Measurements from ENCODE around the gene KRT72.

KRT72 gene

DNA sequence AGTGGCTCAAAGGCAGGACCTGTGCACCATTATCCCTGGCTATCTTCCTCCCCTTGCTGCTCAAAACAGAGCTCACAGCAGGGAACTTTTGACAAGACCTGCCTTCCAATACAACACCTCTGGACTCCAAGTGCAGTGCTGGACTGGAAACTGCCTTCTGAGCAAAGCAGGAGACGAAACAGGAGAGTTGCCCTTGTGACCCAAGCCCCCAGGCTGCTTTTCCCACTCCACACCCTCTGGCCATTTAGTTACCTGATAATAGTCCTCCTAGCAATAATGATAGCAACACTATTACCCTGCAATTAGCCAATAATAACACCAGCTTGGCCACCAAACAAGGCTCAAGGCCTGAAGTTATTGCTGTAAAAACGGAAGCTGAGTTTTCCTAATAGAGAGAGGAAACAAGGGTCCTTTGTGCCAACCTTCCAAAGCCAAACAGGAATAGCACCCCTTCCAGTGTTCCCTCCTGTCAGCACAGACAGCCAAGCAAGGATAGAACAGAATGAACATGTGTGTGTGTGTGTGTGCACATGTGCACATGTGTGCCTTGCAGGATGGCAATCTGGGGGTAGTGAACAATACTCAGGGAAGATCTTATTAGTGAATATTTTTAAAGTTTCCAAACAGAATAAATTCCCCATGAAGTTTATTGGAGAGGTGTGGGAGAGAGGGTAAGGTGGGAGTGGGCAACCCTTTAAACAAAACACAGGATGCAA is 26.3 kb upstream of the KRT72 start:
- H3K9me3 ChIP-seq (replicated peaks in 1 of 2; ENCODE audit: control insufficient read depth in 2 of 2, insufficient read depth in 1 of 2, low read depth in 1 of 2, low read length in 2 of 2), result no peaks in the 10 kb centered on the region
- no peak overlapping the region for H3K4ac ChIP-seq (ENCODE audit: low read length)
- H2BK12ac ChIP-seq (ENCODE audit: low read length), result no peak overlapping the region
- H3K23ac ChIP-seq (ENCODE audit: low read depth, low read length, poor library complexity), result no peak overlapping the region
- H3K27ac ChIP-seq (replicated peaks; ENCODE audit: low read length), result no peak overlapping the region
- H3K9ac ChIP-seq (ENCODE audit: low read depth, low read length, poor library complexity), result no peak overlapping the region
- H3K27me3 ChIP-seq (ENCODE audit: control insufficient read depth in 3 of 3, insufficient read depth in 3 of 3, low read depth in 1 of 3, low read length in 3 of 3), result peaks cover 0 to 3% (median 0%) of the 10 kb centered on the region in 3 experiments
- H2BK15ac ChIP-seq (ENCODE audit: low read length), result no peak overlapping the region
- no peak overlapping the region for H3K4me2 ChIP-seq (ENCODE audit: insufficient read depth, low read length, poor library complexity, severe bottlenecking)
- no peaks in the 10 kb centered on the region for H3K79me1 ChIP-seq (ENCODE audit: low read depth, low read length)
- H4K91ac ChIP-seq (ENCODE audit: low read depth, low read length, poor library complexity), result no peak overlapping the region
- H3K14ac ChIP-seq (ENCODE audit: low read length), result no peak overlapping the region
- H4K8ac ChIP-seq (ENCODE audit: low read depth, low read length), result no peak overlapping the region
- no peak overlapping the region for H2BK5ac ChIP-seq (ENCODE audit: low read length)
- no peak overlapping the region for H3K18ac ChIP-seq (ENCODE audit: low read length)
- H3K36me3 ChIP-seq (replicated peaks in 1 of 2; ENCODE audit: control insufficient read depth in 2 of 2, insufficient read depth in 2 of 2, low read length in 2 of 2), result no peaks in the 10 kb centered on the region
- DNase-seq (ENCODE audit: low spot score), result no peak
- H2AK5ac ChIP-seq (ENCODE audit: low read depth, low read length), result no peak overlapping the region
- no peak overlapping the region for H2AFZ ChIP-seq (ENCODE audit: low read length)
- no CpG with 5 or more reads among the region's 2 CpGs for WGBS, 2 donors (ENCODE audit: extremely low coverage in 2 of 2, insufficient read length in 2 of 2, insufficient replicate concordance in 1 of 2)
- peaks cover 0 to 7% of the 10 kb centered on the region in 2 donors for H3K4me1 ChIP-seq (ENCODE audit: control insufficient read depth in 2 of 2, insufficient read depth in 1 of 2, low read depth in 1 of 2, low read length in 2 of 2)
- H2BK120ac ChIP-seq (ENCODE audit: low read depth, low read length), result no peak overlapping the region
- no peak overlapping the region for H3K4me3 ChIP-seq (ENCODE audit: low read length in 2 of 2)

DNA sequence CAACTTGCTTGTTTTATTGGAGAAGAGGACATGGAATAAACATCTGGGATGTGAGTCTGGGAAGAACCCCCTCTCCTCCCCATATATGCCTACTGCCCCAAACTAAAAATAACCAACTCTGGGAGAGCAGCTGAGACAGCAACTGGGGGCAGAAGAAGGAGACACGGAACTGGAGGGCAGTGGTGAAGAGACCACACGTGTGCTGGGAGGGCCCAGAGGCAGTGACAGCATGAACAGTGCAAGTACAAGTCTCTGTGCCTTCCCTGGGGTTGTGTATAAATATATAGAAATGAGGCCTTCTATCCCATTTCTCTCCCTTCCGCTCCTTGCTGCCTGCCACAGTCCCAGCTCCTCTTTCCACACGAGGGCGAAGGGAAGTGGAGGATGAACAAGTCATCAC is 21.1 kb upstream of the KRT72 start:
- Histone ChIP-seq H2BK120ac (ENCODE audit: low read depth, low read length) (no peak overlapping the region), H3K9ac (ENCODE audit: low read depth, low read length, poor library complexity) (no peak overlapping the region), H3K4me3 (ENCODE audit: low read length in 2 of 2) (no peak overlapping the region), H2BK12ac (ENCODE audit: low read length) (no peak overlapping the region), H3K4me2 (ENCODE audit: insufficient read depth, low read length, poor library complexity, severe bottlenecking) (no peak overlapping the region), H3K4ac (ENCODE audit: low read length) (no peak overlapping the region), H3K27ac (replicated peaks; ENCODE audit: low read length) (no peak overlapping the region), H3K9me3 (replicated peaks in 1 of 2; ENCODE audit: control insufficient read depth in 2 of 2, insufficient read depth in 1 of 2, low read depth in 1 of 2, low read length in 2 of 2) (no peaks in the 10 kb centered on the region), H3K4me1 (ENCODE audit: control insufficient read depth in 2 of 2, insufficient read depth in 1 of 2, low read depth in 1 of 2, low read length in 2 of 2) (peaks cover 0 to 15% of the 10 kb centered on the region in 2 donors), H3K23ac (ENCODE audit: low read depth, low read length, poor library complexity) (no peak overlapping the region), H2BK5ac (ENCODE audit: low read length) (no peak overlapping the region), H2BK15ac (ENCODE audit: low read length) (no peak overlapping the region), H2AK5ac (ENCODE audit: low read depth, low read length) (no peak overlapping the region), H4K91ac (ENCODE audit: low read depth, low read length, poor library complexity) (no peak overlapping the region), H3K79me1 (ENCODE audit: low read depth, low read length) (no peaks in the 10 kb centered on the region), H4K8ac (ENCODE audit: low read depth, low read length) (no peak overlapping the region), H2AFZ (ENCODE audit: low read length) (no peak overlapping the region), H3K18ac (ENCODE audit: low read length) (no peak overlapping the region), H3K36me3 (replicated peaks in 1 of 2; ENCODE audit: control insufficient read depth in 2 of 2, insufficient read depth in 2 of 2, low read length in 2 of 2) (no peaks in the 10 kb centered on the region), H3K27me3 (ENCODE audit: control insufficient read depth in 3 of 3, insufficient read depth in 3 of 3, low read depth in 1 of 3, low read length in 3 of 3) (no peaks in the 10 kb centered on the region), H3K14ac (ENCODE audit: low read length) (no peak overlapping the region)
- no CpG with 5 or more reads among the region's 5 CpGs for WGBS, 2 donors (ENCODE audit: extremely low coverage in 2 of 2, insufficient read length in 2 of 2, insufficient replicate concordance in 1 of 2)
- no peak for DNase-seq (ENCODE audit: low spot score)

DNA sequence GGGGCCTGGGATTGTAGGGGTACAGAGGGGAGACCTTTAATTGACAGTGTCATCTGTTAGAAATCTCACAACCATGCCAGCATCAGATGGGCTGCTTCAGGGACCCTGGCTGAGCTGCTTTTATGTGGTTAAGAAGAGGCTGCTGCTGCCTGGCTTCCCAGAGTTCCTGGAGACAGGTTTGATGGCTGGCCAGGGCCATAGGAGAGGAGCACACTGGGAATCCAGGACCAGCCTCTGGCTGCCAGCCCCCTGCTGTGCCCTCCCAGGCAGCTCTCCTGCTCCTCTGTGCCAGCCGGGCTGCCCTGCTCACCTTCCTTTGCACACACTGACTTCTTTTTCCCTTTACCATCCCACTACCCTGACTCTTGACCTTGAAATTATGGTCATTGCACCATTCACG is 17.6 kb upstream of the KRT72 start:
- Histone ChIP-seq H3K23ac (ENCODE audit: low read depth, low read length, poor library complexity) (no peak overlapping the region), H3K4ac (ENCODE audit: low read length) (no peak overlapping the region), H3K27me3 (ENCODE audit: control insufficient read depth in 3 of 3, insufficient read depth in 3 of 3, low read depth in 1 of 3, low read length in 3 of 3) (peaks cover 0 to 13% (median 0%) of the 10 kb centered on the region in 3 experiments), H3K9ac (ENCODE audit: low read depth, low read length, poor library complexity) (no peak overlapping the region), H4K91ac (ENCODE audit: low read depth, low read length, poor library complexity) (no peak overlapping the region), H3K4me1 (ENCODE audit: control insufficient read depth in 2 of 2, insufficient read depth in 1 of 2, low read depth in 1 of 2, low read length in 2 of 2) (peaks cover 0 to 9% of the 10 kb centered on the region in 2 donors), H4K8ac (ENCODE audit: low read depth, low read length) (no peak overlapping the region), H2BK12ac (ENCODE audit: low read length) (no peak overlapping the region), H3K79me1 (ENCODE audit: low read depth, low read length) (no peaks in the 10 kb centered on the region), H3K4me2 (ENCODE audit: insufficient read depth, low read length, poor library complexity, severe bottlenecking) (no peak overlapping the region), H3K36me3 (replicated peaks in 1 of 2; ENCODE audit: control insufficient read depth in 2 of 2, insufficient read depth in 2 of 2, low read length in 2 of 2) (no peaks in the 10 kb centered on the region), H3K27ac (replicated peaks; ENCODE audit: low read length) (no peak overlapping the region), H2AK5ac (ENCODE audit: low read depth, low read length) (peak overlapping the region; percentile 20), H2BK120ac (ENCODE audit: low read depth, low read length) (no peak overlapping the region), H3K4me3 (ENCODE audit: low read length in 2 of 2) (no peak overlapping the region), H2AFZ (ENCODE audit: low read length) (no peak overlapping the region), H3K14ac (ENCODE audit: low read length) (no peak overlapping the region), H2BK15ac (ENCODE audit: low read length) (no peak overlapping the region), H2BK5ac (ENCODE audit: low read length) (no peak overlapping the region), H3K18ac (ENCODE audit: low read length) (no peak overlapping the region), H3K9me3 (replicated peaks in 1 of 2; ENCODE audit: control insufficient read depth in 2 of 2, insufficient read depth in 1 of 2, low read depth in 1 of 2, low read length in 2 of 2) (no peaks in the 10 kb centered on the region)
- no CpG with 5 or more reads among the region's 2 CpGs for WGBS, 2 donors (ENCODE audit: extremely low coverage in 2 of 2, insufficient read length in 2 of 2, insufficient replicate concordance in 1 of 2)
- no peak for DNase-seq (ENCODE audit: low spot score)

DNA sequence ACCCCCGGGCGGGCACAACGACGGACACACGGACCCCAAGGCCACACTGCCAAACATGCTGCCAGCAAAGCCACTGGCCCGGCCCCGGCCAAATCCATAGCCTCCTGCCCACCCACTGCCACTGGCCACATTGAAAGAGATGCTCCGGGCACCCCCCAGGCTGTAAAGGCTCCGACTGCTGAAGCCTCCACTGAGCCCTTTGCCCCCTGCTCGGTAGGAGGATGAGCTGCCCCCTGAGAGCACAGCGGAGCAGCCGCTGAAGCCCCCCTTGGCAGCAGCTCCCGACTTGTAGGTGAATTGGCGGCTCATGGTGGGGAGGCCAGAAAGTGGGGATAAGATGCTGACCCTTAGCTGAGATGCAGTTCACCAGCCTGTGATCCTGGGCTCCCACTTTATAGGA is 17.0 kb upstream of the KRT72 start, which contains the start of gene KRT73:
KRT73 (minus strand) TSS at position 344 of the 400 bp plus-strand sequence; CDS start at position 309, 35 bp downstream.
- Histone ChIP-seq H2BK15ac (ENCODE audit: low read length) (no peak within 1 kb of the TSS), H3K79me1 (ENCODE audit: low read depth, low read length) (no peaks in the 10 kb centered on the region), H3K18ac (ENCODE audit: low read length) (peak within 1 kb of the TSS; percentile 30), H2BK120ac (ENCODE audit: low read depth, low read length) (peak within 1 kb of the TSS; percentile 36), H3K14ac (ENCODE audit: low read length) (peak within 1 kb of the TSS; percentile 25), H2AK5ac (ENCODE audit: low read depth, low read length) (peak within 1 kb of the TSS; percentile 20), H3K23ac (ENCODE audit: low read depth, low read length, poor library complexity) (peak within 1 kb of the TSS; percentile 34), H3K36me3 (replicated peaks in 1 of 2; ENCODE audit: control insufficient read depth in 2 of 2, insufficient read depth in 2 of 2, low read length in 2 of 2) (no peaks in the 10 kb centered on the region), H3K27me3 (ENCODE audit: control insufficient read depth in 3 of 3, insufficient read depth in 3 of 3, low read depth in 1 of 3, low read length in 3 of 3) (peaks cover 0 to 15% (median 0%) of the 10 kb centered on the region in 3 experiments), H3K9me3 (replicated peaks in 1 of 2; ENCODE audit: control insufficient read depth in 2 of 2, insufficient read depth in 1 of 2, low read depth in 1 of 2, low read length in 2 of 2) (no peaks in the 10 kb centered on the region), H3K4me1 (ENCODE audit: control insufficient read depth in 2 of 2, insufficient read depth in 1 of 2, low read depth in 1 of 2, low read length in 2 of 2) (peaks cover 0 to 9% of the 10 kb centered on the region in 2 donors), H4K91ac (ENCODE audit: low read depth, low read length, poor library complexity) (no peak within 1 kb of the TSS), H2AFZ (ENCODE audit: low read length) (no peak within 1 kb of the TSS), H4K8ac (ENCODE audit: low read depth, low read length) (no peak within 1 kb of the TSS), H2BK5ac (ENCODE audit: low read length) (peak within 1 kb of the TSS; percentile 2), H3K9ac (ENCODE audit: low read depth, low read length, poor library complexity) (no peak within 1 kb of the TSS), H3K4ac (ENCODE audit: low read length) (no peak within 1 kb of the TSS), H3K4me3 (ENCODE audit: low read length in 2 of 2) (no peak within 1 kb of the TSS), H3K4me2 (ENCODE audit: insufficient read depth, low read length, poor library complexity, severe bottlenecking) (no peak within 1 kb of the TSS), H2BK12ac (ENCODE audit: low read length) (no peak within 1 kb of the TSS), H3K27ac (replicated peaks; ENCODE audit: low read length) (no peak within 1 kb of the TSS)
- WGBS, 2 donors (ENCODE audit: extremely low coverage in 2 of 2, insufficient read length in 2 of 2, insufficient replicate concordance in 1 of 2), result no CpG with 5 or more reads among the region's 14 CpGs
- DNase-seq (ENCODE audit: low spot score), result no peak

Data from neuronal stem cell (in vitro differentiated cells).